H1 (cell line): ENCODE data around the gene ASH1L. TPM values are rescaled to one million over a fixed set of nuclear protein-coding genes. Genes with fewer than 3 reads are reported as not detected.

Experiments
- CTCF ChIA-PET: fragments of 300-600 bp; sonication (Branson Sonifier 250); formaldehyde crosslinking; loops from one replicate; lab custom pipeline; 2021; ENCODE audit not compliant: partially characterized antibody; lab: Charles Lee
- POLR2A ChIA-PET: fragments of 300-600 bp; sonication (Branson Sonifier 250); formaldehyde crosslinking; loops from one replicate; lab custom pipeline; 2021; ENCODE audit warnings: inconsistent platforms; ENCODE audit not compliant: partially characterized antibody; lab: Charles Lee
- DNase-seq, 2 experiments: peaks; one replicate each; pipeline versions ENCODE4 v3.0.0 to v3.0.0-alpha.2; 2010 to 2022; ENCODE audit warnings: low spot score in 2 of 2, low read depth in 1 of 2, mixed read lengths in 1 of 2
- FAIRE-seq: peaks from 2 replicates; lab custom pipeline; 2011; peaks lifted over from hg19 to GRCh38; lab: Jason Lieb, UNC
- H2AFZ ChIP-seq: 2 replicates; pipeline ENCODE4 v1.8.1; 2012; ENCODE audit warnings: low read length, inconsistent platforms
- H2AK5ac ChIP-seq: 2 replicates; pipeline ENCODE4 v1.6.1; 2013; ENCODE audit warnings: low read depth, low read length
- H2BK120ac ChIP-seq: replicated peaks from 2 replicates; pipeline ENCODE3; 2013; ENCODE audit warnings: low read depth, low read length, inconsistent platforms
- H2BK12ac ChIP-seq: 2 replicates; pipeline ENCODE4 v1.6.1; 2013; ENCODE audit warnings: low read depth, low read length
- H2BK15ac ChIP-seq: 2 replicates; pipeline ENCODE4 v1.6.1; 2013; ENCODE audit warnings: low read length
- H2BK20ac ChIP-seq: 2 replicates; pipeline ENCODE4 v1.6.1; 2013; ENCODE audit warnings: low read length
- H2BK5ac ChIP-seq: 2 replicates; pipeline ENCODE4 v1.6.1; 2013; ENCODE audit warnings: low read depth, low read length
- H3K14ac ChIP-seq: 2 replicates; pipeline ENCODE4 v1.6.1; 2013; ENCODE audit warnings: inconsistent platforms; ENCODE audit not compliant: insufficient read length
- H3K18ac ChIP-seq: 2 replicates; pipeline ENCODE4 v1.6.1; 2013; ENCODE audit warnings: low read length; ENCODE audit errors: extremely low read depth
- H3K23ac ChIP-seq: 2 replicates; pipeline ENCODE4 v1.6.1; 2013; ENCODE audit warnings: inconsistent platforms; ENCODE audit not compliant: insufficient read length
- H3K23me2 ChIP-seq: 2 replicates; pipeline ENCODE4 v1.6.1; 2013; ENCODE audit warnings: low read depth, low read length
- H3K27ac ChIP-seq: 2 replicates; pipeline ENCODE4 v1.6.1; 2011; ENCODE audit warnings: low read depth, low read length, inconsistent platforms
- H3K27me3 ChIP-seq, 4 experiments: replicated peaks in 1 of 4; 1 replicate in 1 of 4; 2 replicates in 3 of 4; pipeline versions ENCODE4 v1.6.1 to v1.8.1; 2011 to 2013; ENCODE audit warnings: low read length in 3 of 4, mild to moderate bottlenecking in 3 of 4, inconsistent platforms in 2 of 4, mixed read lengths in 2 of 4, moderate library complexity in 1 of 4; ENCODE audit not compliant: control insufficient read depth in 3 of 4, insufficient read depth in 3 of 4; ENCODE audit errors: extremely low read depth in 1 of 4
- H3K36me3 ChIP-seq, 4 experiments: 2 replicates each; pipeline versions ENCODE4 v1.6.1 to v1.8.1; 2011 to 2013; ENCODE audit warnings: mild to moderate bottlenecking in 4 of 4, low read length in 3 of 4, moderate library complexity in 2 of 4, control low read depth in 1 of 4, inconsistent platforms in 1 of 4; ENCODE audit not compliant: insufficient read depth in 4 of 4, control insufficient read depth in 2 of 4
- H3K4ac ChIP-seq: replicated peaks from 2 replicates; pipeline ENCODE3; 2013; ENCODE audit warnings: low read length, low read depth, mixed read lengths, inconsistent platforms; ENCODE audit not compliant: insufficient read length
- H3K4me1 ChIP-seq, 4 experiments: replicated peaks in 1 of 4; 1 replicate in 1 of 4; 2 replicates in 3 of 4; pipeline versions ENCODE4 v1.6.1 to v1.8.1; 2011 to 2013; ENCODE audit warnings: low read length in 3 of 4, inconsistent platforms in 2 of 4, mixed read lengths in 1 of 4; ENCODE audit not compliant: insufficient read depth in 4 of 4, control insufficient read depth in 3 of 4
- H3K4me2 ChIP-seq, 2 experiments: 2 replicates each; pipeline versions ENCODE4 v1.6.1 to v1.8.1; 2011 to 2013; ENCODE audit warnings: low read depth in 2 of 2, low read length in 2 of 2, control low read depth in 1 of 2, inconsistent platforms in 1 of 2, mild to moderate bottlenecking in 1 of 2; ENCODE audit not compliant: insufficient read depth in 1 of 2
- H3K4me3 ChIP-seq, 4 experiments: fragments of 200-600, 300-600 bp in 1 of 4; sonication (generic), shearing (Covaris generic), sonication (Bioruptor Twin) in 1 of 4; 2 replicates each; pipeline versions ENCODE4 v1.5.1 to v1.8.1; 2011 to 2016; ENCODE audit warnings: low read length in 4 of 4, low read depth in 3 of 4, control low read depth in 2 of 4, inconsistent platforms in 2 of 4, mild to moderate bottlenecking in 2 of 4, mixed read lengths in 1 of 4, moderate library complexity in 1 of 4; ENCODE audit not compliant: insufficient read depth in 2 of 4; ENCODE audit errors: extremely low read depth in 1 of 4
- H3K56ac ChIP-seq: replicated peaks from 2 replicates; pipeline ENCODE3; 2013; ENCODE audit warnings: low read depth, mild to moderate bottlenecking, mixed read lengths, low read length, inconsistent platforms; ENCODE audit not compliant: insufficient read length
- H3K79me1 ChIP-seq: 2 replicates; pipeline ENCODE4 v1.6.1; 2013; ENCODE audit warnings: low read depth, low read length, control low read depth
- H3K79me2 ChIP-seq, 2 experiments: 2 replicates each; pipeline versions ENCODE4 v1.6.1 to v1.8.1; 2012 to 2013; ENCODE audit warnings: low read length in 2 of 2, mild to moderate bottlenecking in 2 of 2, inconsistent platforms in 1 of 2; ENCODE audit not compliant: insufficient read depth in 2 of 2, control insufficient read depth in 1 of 2
- H3K9ac ChIP-seq, 4 experiments: replicated peaks in 1 of 4; 1 replicate in 1 of 4; 2 replicates in 3 of 4; pipeline versions ENCODE4 v1.6.1 to v1.8.1; 2011 to 2013; ENCODE audit warnings: low read depth in 3 of 4, low read length in 3 of 4, control low read depth in 2 of 4, mild to moderate bottlenecking in 2 of 4, moderate library complexity in 2 of 4, inconsistent platforms in 1 of 4; ENCODE audit errors: extremely low read depth in 1 of 4
- H3K9me3 ChIP-seq, 2 experiments: 2 replicates each; pipeline versions ENCODE4 v1.6.1 to v1.8.1; 2012 to 2013; ENCODE audit warnings: mild to moderate bottlenecking in 2 of 2, moderate library complexity in 2 of 2, control low read depth in 1 of 2, inconsistent platforms in 1 of 2, low read depth in 1 of 2, low read length in 1 of 2, mixed read lengths in 1 of 2; ENCODE audit not compliant: insufficient read depth in 2 of 2
- H4K20me1 ChIP-seq, 2 experiments: replicated peaks in 1 of 2; 2 replicates each; pipeline versions ENCODE3 to v1.8.1; 2011 to 2013; ENCODE audit warnings: inconsistent platforms in 2 of 2, low read length in 2 of 2, mild to moderate bottlenecking in 1 of 2; ENCODE audit not compliant: insufficient read depth in 2 of 2, control insufficient read depth in 1 of 2
- H4K5ac ChIP-seq: 2 replicates; pipeline ENCODE4 v1.6.1; 2013; ENCODE audit warnings: low read length, low read depth, mixed read lengths, inconsistent platforms; ENCODE audit not compliant: insufficient read length
- H4K8ac ChIP-seq: 2 replicates; pipeline ENCODE4 v1.8.0; 2013; ENCODE audit warnings: mild to moderate bottlenecking, moderate library complexity, low read length, inconsistent platforms; ENCODE audit not compliant: insufficient read depth; ENCODE audit errors: extremely low read depth
- H4K91ac ChIP-seq: replicated peaks from 2 replicates; pipeline ENCODE3; 2013; ENCODE audit warnings: low read length, mixed read lengths, inconsistent platforms; ENCODE audit not compliant: insufficient read length
- BRCA1 ChIP-seq: IDR thresholded peaks from 2 replicates; pipeline ENCODE4 v1.6.1; 2012; ENCODE audit warnings: low read depth, low read length, improper control_type of control experiment
- CBX8 ChIP-seq: fragments of 300-800, 300-1000 bp; sonication (generic); IDR thresholded peaks from 2 replicates; pipeline ENCODE4 v1.7.1; 2016; ENCODE audit warnings: low read depth, low read length, borderline replicate concordance
- PHF8 ChIP-seq: fragments of 200-600 bp; sonication (generic); conservative IDR thresholded peaks from 2 replicates; pipeline ENCODE4 v1.7.1; 2012; ENCODE audit warnings: low read depth, mild to moderate bottlenecking, inconsistent platforms, low read length, moderate library complexity
- SUZ12 ChIP-seq: fragments of 200-600 bp; sonication (generic); IDR thresholded peaks from 2 replicates; pipeline ENCODE4 v1.6.1; 2012; ENCODE audit warnings: mild to moderate bottlenecking, inconsistent platforms, low read length, moderate library complexity, mixed read lengths
- TCF12 ChIP-seq: IDR thresholded peaks from 2 replicates; pipeline ENCODE4 v1.6.1; 2011; ENCODE audit warnings: low read depth, mild to moderate bottlenecking, low read length
- WGBS, 2 experiments: shearing (Covaris generic) in 1 of 2; methylation state at CpG; one replicate each; pipeline versions ENCODE4 v1.1.6 to v1.1.7; 2013 to 2015; ENCODE audit warnings: low lambda C conversion rate in 2 of 2, mixed read lengths in 2 of 2, inconsistent platforms in 1 of 2, low coverage in 1 of 2, missing lambda C conversion rate in 1 of 2; ENCODE audit not compliant: insufficient replicate concordance in 2 of 2, insufficient coverage in 1 of 2, insufficient read length in 1 of 2; ENCODE audit errors: extremely low coverage in 1 of 2, missing lambda C conversion rate in 1 of 2; 5-methylcytosine and 5-hydroxymethylcytosine counted together
- polyA plus RNA-seq, 7 experiments: library from polyadenylated mRNA; depleted of rRNA in 3 of 7; stranded (reverse) in 5 of 7; unstranded in 2 of 7; fragments of >200 nt in 5 of 7; fragments of 200-250 nt in 2 of 7; gene quantifications; 1 replicate in 5 of 7; 2 replicates in 1 of 7; 4 replicates in 1 of 7; pipeline versions ENCODE4 v1.2.1 to v1.2.3, GENCODE V29; 2011 to 2013; ENCODE audit warnings: missing spikeins in 2 of 7, mixed read lengths in 2 of 7
- total RNA-seq: library from RNA; stranded (reverse); fragmentation: NEBNext Ultra II Directional; extraction: Animal tissue kit (Norgen Biotek cat#: 25700); gene quantifications from 2 replicates; pipeline ENCODE4 v1.2.1, GENCODE V29; 2021
- TF ChIP-seq, protein P1 (sequence below): IDR thresholded peaks from 2 replicates; pipeline ENCODE4 v1.6.1; 2012; ENCODE audit warnings: low read length, inconsistent platforms

The ASH1L gene
- total and polyA plus RNA-seq, 2 of the 8 experiments (the other 6 are each of a cell fraction or from before 2014, with no cell fraction given) = 7.5 to 27.6 TPM

DNA sequence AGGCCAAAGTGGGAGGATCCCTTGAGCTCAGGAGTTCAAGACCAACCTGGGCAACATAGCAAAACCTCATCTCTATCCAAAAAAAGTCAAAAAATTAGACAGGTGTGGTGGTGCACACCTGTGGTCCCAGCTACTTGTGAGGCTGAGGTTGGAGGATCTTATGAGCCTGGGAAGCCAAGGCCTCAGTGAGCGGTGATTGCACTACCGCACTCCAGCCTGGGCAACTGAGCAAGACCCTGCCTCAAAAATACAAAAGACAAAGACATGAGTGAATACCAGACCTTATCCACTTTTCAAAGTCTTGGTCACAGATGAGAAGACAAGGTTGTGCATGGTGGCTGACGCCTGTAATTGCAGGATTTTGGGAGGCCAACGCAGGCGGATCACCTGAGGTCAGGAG is 34.3 kb upstream of the ASH1L start:
- H3K14ac ChIP-seq = no peak overlapping the region
- H3K79me2 ChIP-seq = no peaks in the 10 kb centered on the region
- H3K36me3 ChIP-seq = no peaks in the 10 kb centered on the region
- no peaks in the 10 kb centered on the region for H3K79me1 ChIP-seq
- no peak overlapping the region for H3K23ac ChIP-seq
- H2BK5ac ChIP-seq = no peak overlapping the region
- no peak for DNase-seq
- H3K4me1 ChIP-seq = peaks cover 0 to 5% (median 0%) of the 10 kb centered on the region in 4 experiments; a peak in 3 of 7 replicates
- no peak overlapping the region for H3K4me3 ChIP-seq
- no peak overlapping the region for H2AK5ac ChIP-seq
- CTCF ChIA-PET = interaction anchor here (0.6 to 1.9 kb wide), 7 partner anchors 12 to 617 kb away, joined by 3 to 5 read pairs (median 3); no protein-coding TSS in a partner anchor
- no peak overlapping the region for H3K56ac ChIP-seq
- no peaks in the 10 kb centered on the region for H4K20me1 ChIP-seq
- H2BK120ac ChIP-seq = no peak overlapping the region
- no peak overlapping the region for H3K4ac ChIP-seq
- H3K9me3 ChIP-seq = no peaks in the 10 kb centered on the region
- TF ChIP-seq, protein P1, sequence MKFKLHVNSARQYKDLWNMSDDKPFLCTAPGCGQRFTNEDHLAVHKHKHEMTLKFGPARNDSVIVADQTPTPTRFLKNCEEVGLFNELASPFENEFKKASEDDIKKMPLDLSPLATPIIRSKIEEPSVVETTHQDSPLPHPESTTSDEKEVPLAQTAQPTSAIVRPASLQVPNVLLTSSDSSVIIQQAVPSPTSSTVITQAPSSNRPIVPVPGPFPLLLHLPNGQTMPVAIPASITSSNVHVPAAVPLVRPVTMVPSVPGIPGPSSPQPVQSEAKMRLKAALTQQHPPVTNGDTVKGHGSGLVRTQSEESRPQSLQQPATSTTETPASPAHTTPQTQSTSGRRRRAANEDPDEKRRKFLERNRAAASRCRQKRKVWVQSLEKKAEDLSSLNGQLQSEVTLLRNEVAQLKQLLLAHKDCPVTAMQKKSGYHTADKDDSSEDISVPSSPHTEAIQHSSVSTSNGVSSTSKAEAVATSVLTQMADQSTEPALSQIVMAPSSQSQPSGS = no peak
- no peak for TF ChIP-seq TCF12
- no peak for TF ChIP-seq CBX8
- TF ChIP-seq BRCA1 = no peak
- no peak for TF ChIP-seq PHF8
- no peak for TF ChIP-seq SUZ12
- no peak overlapping the region for H4K8ac ChIP-seq
- no peak overlapping the region for H2BK15ac ChIP-seq
- WGBS, 2 experiments = 95% methylated on average over 5 of the region's 5 CpGs; no CpG with 5 or more reads in 1 of the 2 experiments
- H3K23me2 ChIP-seq = no peaks in the 10 kb centered on the region
- no peak overlapping the region for H3K9ac ChIP-seq
- no peak overlapping the region for H2AFZ ChIP-seq
- H3K18ac ChIP-seq = no peak overlapping the region
- H2BK20ac ChIP-seq = no peak overlapping the region
- H3K27me3 ChIP-seq = no peaks in the 10 kb centered on the region
- no peak for FAIRE-seq
- no peak overlapping the region for H3K4me2 ChIP-seq
- POLR2A ChIA-PET = interaction anchor here (0.6 kb wide), 1 partner anchor 155 kb away, joined by 3 read pairs; no protein-coding TSS in a partner anchor
- H4K5ac ChIP-seq = no peak overlapping the region
- no peak overlapping the region for H4K91ac ChIP-seq
- H3K27ac ChIP-seq = no peak overlapping the region
- no peak overlapping the region for H2BK12ac ChIP-seq
